GM23338 (cell line): ENCODE results near the gene DENND5A.

ENCODE experiments used
- POLR2AphosphoS5 ChIP-seq: IDR thresholded peaks from 2 replicates; pipeline ENCODE4 v1.6.1; 2016; ENCODE audit warnings: antibody characterized with exemption, low read depth
- TF ChIP-seq, protein P1 (sequence below): IDR thresholded peaks from 2 replicates; pipeline ENCODE4 v1.6.1; 2016; ENCODE audit warnings: antibody characterized with exemption
- TF ChIP-seq, protein P2 (sequence below), 2 experiments: fragments of 200-600 bp in 1 of 2; sonication (generic) in 1 of 2; conservative IDR thresholded peaks; 2 replicates each; pipeline versions ENCODE4 v1.5.1 to v1.6.1; 2016 to 2017; ENCODE audit warnings: antibody characterized with exemption in 2 of 2, low read depth in 2 of 2, mild to moderate bottlenecking in 2 of 2, moderate library complexity in 1 of 2
- TF ChIP-seq, protein P3 (sequence below): IDR thresholded peaks from one replicate; pipeline ENCODE4 v1.6.1; 2018; ENCODE audit warnings: antibody characterized with exemption; ENCODE audit not compliant: unreplicated experiment

DNA sequence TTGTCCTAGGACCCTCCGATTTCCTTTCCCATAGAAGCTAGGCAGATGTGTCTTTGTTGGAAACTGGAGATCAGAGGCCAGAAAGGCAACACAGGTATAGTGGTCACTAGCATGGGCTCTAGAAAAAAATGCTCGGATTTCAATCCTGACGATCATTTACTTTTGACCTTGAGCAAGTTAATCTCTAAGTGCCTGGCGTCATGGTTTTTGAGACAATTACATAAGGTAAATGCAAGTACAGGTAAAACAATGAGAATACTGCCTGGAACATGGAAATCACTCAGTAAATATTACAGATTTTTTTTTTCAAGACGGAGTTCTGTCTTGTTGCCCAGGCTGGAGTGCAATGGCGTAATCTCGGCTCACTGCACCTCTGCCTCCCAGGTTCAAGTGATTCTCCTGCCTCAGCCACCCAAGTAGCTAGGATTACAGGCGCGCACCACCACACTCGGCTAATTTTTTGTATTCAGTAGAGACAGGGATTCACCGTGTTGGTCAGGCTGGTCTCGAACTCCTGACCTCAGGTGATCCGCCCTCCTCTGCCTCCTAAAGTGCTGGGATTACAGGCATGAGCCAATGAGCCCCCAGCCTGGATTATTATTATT lies 1.1 kb upstream of the DENND5A start:
- TF ChIP-seq, protein P1, sequence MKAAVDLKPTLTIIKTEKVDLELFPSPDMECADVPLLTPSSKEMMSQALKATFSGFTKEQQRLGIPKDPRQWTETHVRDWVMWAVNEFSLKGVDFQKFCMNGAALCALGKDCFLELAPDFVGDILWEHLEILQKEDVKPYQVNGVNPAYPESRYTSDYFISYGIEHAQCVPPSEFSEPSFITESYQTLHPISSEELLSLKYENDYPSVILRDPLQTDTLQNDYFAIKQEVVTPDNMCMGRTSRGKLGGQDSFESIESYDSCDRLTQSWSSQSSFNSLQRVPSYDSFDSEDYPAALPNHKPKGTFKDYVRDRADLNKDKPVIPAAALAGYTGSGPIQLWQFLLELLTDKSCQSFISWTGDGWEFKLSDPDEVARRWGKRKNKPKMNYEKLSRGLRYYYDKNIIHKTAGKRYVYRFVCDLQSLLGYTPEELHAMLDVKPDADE, result no peak
- TF ChIP-seq, protein P2, sequence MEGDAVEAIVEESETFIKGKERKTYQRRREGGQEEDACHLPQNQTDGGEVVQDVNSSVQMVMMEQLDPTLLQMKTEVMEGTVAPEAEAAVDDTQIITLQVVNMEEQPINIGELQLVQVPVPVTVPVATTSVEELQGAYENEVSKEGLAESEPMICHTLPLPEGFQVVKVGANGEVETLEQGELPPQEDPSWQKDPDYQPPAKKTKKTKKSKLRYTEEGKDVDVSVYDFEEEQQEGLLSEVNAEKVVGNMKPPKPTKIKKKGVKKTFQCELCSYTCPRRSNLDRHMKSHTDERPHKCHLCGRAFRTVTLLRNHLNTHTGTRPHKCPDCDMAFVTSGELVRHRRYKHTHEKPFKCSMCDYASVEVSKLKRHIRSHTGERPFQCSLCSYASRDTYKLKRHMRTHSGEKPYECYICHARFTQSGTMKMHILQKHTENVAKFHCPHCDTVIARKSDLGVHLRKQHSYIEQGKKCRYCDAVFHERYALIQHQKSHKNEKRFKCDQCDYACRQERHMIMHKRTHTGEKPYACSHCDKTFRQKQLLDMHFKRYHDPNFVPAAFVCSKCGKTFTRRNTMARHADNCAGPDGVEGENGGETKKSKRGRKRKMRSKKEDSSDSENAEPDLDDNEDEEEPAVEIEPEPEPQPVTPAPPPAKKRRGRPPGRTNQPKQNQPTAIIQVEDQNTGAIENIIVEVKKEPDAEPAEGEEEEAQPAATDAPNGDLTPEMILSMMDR (conservative IDR thresholded peaks at IDR 0.05; ENCODE audit: low read depth in 2 of 2), result no peak
- TF ChIP-seq, protein P3, sequence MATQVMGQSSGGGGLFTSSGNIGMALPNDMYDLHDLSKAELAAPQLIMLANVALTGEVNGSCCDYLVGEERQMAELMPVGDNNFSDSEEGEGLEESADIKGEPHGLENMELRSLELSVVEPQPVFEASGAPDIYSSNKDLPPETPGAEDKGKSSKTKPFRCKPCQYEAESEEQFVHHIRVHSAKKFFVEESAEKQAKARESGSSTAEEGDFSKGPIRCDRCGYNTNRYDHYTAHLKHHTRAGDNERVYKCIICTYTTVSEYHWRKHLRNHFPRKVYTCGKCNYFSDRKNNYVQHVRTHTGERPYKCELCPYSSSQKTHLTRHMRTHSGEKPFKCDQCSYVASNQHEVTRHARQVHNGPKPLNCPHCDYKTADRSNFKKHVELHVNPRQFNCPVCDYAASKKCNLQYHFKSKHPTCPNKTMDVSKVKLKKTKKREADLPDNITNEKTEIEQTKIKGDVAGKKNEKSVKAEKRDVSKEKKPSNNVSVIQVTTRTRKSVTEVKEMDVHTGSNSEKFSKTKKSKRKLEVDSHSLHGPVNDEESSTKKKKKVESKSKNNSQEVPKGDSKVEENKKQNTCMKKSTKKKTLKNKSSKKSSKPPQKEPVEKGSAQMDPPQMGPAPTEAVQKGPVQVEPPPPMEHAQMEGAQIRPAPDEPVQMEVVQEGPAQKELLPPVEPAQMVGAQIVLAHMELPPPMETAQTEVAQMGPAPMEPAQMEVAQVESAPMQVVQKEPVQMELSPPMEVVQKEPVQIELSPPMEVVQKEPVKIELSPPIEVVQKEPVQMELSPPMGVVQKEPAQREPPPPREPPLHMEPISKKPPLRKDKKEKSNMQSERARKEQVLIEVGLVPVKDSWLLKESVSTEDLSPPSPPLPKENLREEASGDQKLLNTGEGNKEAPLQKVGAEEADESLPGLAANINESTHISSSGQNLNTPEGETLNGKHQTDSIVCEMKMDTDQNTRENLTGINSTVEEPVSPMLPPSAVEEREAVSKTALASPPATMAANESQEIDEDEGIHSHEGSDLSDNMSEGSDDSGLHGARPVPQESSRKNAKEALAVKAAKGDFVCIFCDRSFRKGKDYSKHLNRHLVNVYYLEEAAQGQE, result no peak
- no peak for TF ChIP-seq POLR2AphosphoS5
